Right atrium auricular region (tissue), 2 donors: ENCODE measurements around the gene NHLRC4. TPM values are rescaled to one million over a fixed set of nuclear protein-coding genes. Genes with fewer than 3 reads are reported as not detected.

ENCODE experiments used
- DNase-seq: peaks from one replicate; pipeline ENCODE4 v3.0.0-alpha.2; 2019; ENCODE audit warnings: low spot score
- H3K27ac ChIP-seq, 2 donors: fragments of 200-600 bp; sonication (generic); 1 replicate in 1 of 2; 2 replicates in 1 of 2; pipeline ENCODE4 v1.5.1; 2016 to 2019
- H3K27me3 ChIP-seq, 2 donors: fragments of 200-600 bp; sonication (generic); one replicate each; pipeline versions ENCODE4 v1.5.1 to v1.6.0; 2017 to 2019
- H3K36me3 ChIP-seq: fragments of 200-600 bp; sonication (generic); one replicate; pipeline ENCODE4 v1.5.1; 2016
- H3K4me1 ChIP-seq, 2 donors: fragments of 200-600 bp; sonication (generic); one replicate each; pipeline versions ENCODE4 v1.5.1 to v1.6.0; 2017 to 2019
- H3K4me3 ChIP-seq, 2 donors: fragments of 200-600 bp; sonication (generic); 1 replicate in 1 of 2; 2 replicates in 1 of 2; pipeline ENCODE4 v1.5.1; 2017 to 2019; ENCODE audit warnings: mild to moderate bottlenecking in 1 of 2, moderate library complexity in 1 of 2
- H3K9me3 ChIP-seq, 2 donors: fragments of 200-600 bp; sonication (generic); one replicate each; pipeline ENCODE4 v1.5.1; 2019
- CTCF ChIP-seq, 2 donors: fragments of 200-600 bp; sonication (generic); IDR thresholded peaks; one replicate each; pipeline ENCODE4 v1.5.1; 2019; ENCODE audit warnings: antibody characterized with exemption in 2 of 2
- total RNA-seq, 2 donors: library from RNA; depleted of rRNA; stranded (reverse); fragments of >200 nt; gene quantifications; one replicate each; pipeline ENCODE4 v1.1.0, GENCODE V29; 2016

NHLRC4 gene
- total RNA-seq, 2 donors from 2014 or later = 0.43 to 0.74 TPM

- TF ChIP-seq CTCF (IDR thresholded peaks at IDR 0.05) = no peak
- Histone ChIP-seq H3K27ac (no peak overlapping the region), H3K36me3 (no peaks in the 10 kb centered on the region), H3K27me3 (no peaks in the 10 kb centered on the region), H3K4me3 (no peak overlapping the region), H3K9me3 (no peaks in the 10 kb centered on the region), H3K4me1 (peaks cover 0 to 33% of the 10 kb centered on the region in 2 donors)
- no peak for DNase-seq
These were observed 16.0 kb downstream of the NHLRC4 start for GRCh38 chr16:582614-583331.

GRCh38 chr16:583470-583814 lies 16.6 kb downstream of the NHLRC4 start:
- Histone ChIP-seq H3K4me3 (no peak overlapping the region), H3K4me1 (peaks cover 0 to 40% of the 10 kb centered on the region in 2 donors), H3K36me3 (no peaks in the 10 kb centered on the region), H3K27me3 (no peaks in the 10 kb centered on the region), H3K27ac (no peak overlapping the region), H3K9me3 (no peaks in the 10 kb centered on the region)
- no peak for TF ChIP-seq CTCF (IDR thresholded peaks at IDR 0.05)
- DNase-seq = no peak

- no peak for TF ChIP-seq CTCF (IDR thresholded peaks at IDR 0.05)
- Histone ChIP-seq H3K27ac (no peak overlapping the region), H3K4me3 (no peak overlapping the region), H3K27me3 (no peaks in the 10 kb centered on the region), H3K4me1 (peaks cover 0 to 42% of the 10 kb centered on the region in 2 donors), H3K9me3 (no peaks in the 10 kb centered on the region), H3K36me3 (no peaks in the 10 kb centered on the region)
- no peak for DNase-seq
These were observed 17.2 kb downstream of the NHLRC4 start for GRCh38 chr16:583815-584591.

- no peak for TF ChIP-seq CTCF (IDR thresholded peaks at IDR 0.05)
- Histone ChIP-seq H3K27me3 (no peaks in the 10 kb centered on the region), H3K36me3 (no peaks in the 10 kb centered on the region), H3K4me3 (no peak overlapping the region), H3K9me3 (no peaks in the 10 kb centered on the region), H3K4me1 (peaks cover 0 to 42% of the 10 kb centered on the region in 2 donors), H3K27ac (no peak overlapping the region)
- DNase-seq = no peak
These were observed 18.5 kb downstream of the NHLRC4 start for GRCh38 chr16:585351-585750.

- Histone ChIP-seq H3K36me3 (no peaks in the 10 kb centered on the region), H3K27ac (no peak overlapping the region), H3K27me3 (no peaks in the 10 kb centered on the region), H3K4me3 (no peak overlapping the region), H3K4me1 (peaks cover 0 to 48% of the 10 kb centered on the region in 2 donors), H3K9me3 (no peaks in the 10 kb centered on the region)
- DNase-seq = no peak
- TF ChIP-seq CTCF (IDR thresholded peaks at IDR 0.05) = no peak
These were observed 19.3 kb downstream of the NHLRC4 start for GRCh38 chr16:586047-586644.
